A673 (cell line): Measurements from ENCODE around the gene CPOX. TPM values are rescaled to one million over a fixed set of nuclear protein-coding genes. Genes with fewer than 3 reads are reported as not detected.

Source experiments
- BruUV-seq: library from RNA; stranded (reverse); fragments of 400-500 nt; replicated peaks from 2 replicates; lab custom pipeline; 2021; lab: Mats Ljungman, UMichigan
- CTCF ChIA-PET: fragments of 300-600 bp; sonication (Branson Sonifier 250); formaldehyde crosslinking; loops from one replicate; lab custom pipeline; 2022; ENCODE audit warnings: antibody characterized with exemption; lab: Charles Lee
- POLR2A ChIA-PET: fragments of 300-600 bp; sonication (Branson Sonifier 250); formaldehyde crosslinking; loops from one replicate; lab custom pipeline; 2022; ENCODE audit warnings: antibody characterized with exemption; ENCODE audit not compliant: low non-redundant PET; lab: Charles Lee
- DNase-seq: peaks from one replicate; pipeline ENCODE4 v3.0.0-alpha.2; 2015; ENCODE audit warnings: low spot score
- H3K27ac ChIP-seq: fragments of 200-600 bp; sonication (generic); 2 replicates; pipeline ENCODE4 v1.5.1; 2016; ENCODE audit warnings: mixed run types, low read depth, mild to moderate bottlenecking, mixed read lengths, antibody characterized with exemption, low read length; ENCODE audit not compliant: poor library complexity, severe bottlenecking
- H3K27me3 ChIP-seq: fragments of 200-600 bp; sonication (generic); replicated peaks from 2 replicates; pipeline ENCODE4 v1.6.1; 2017; ENCODE audit warnings: mixed run types, low read depth, mild to moderate bottlenecking, mixed read lengths, antibody characterized with exemption, low read length; ENCODE audit not compliant: insufficient read depth, poor library complexity
- H3K36me3 ChIP-seq: fragments of 200-600 bp; sonication (generic); 2 replicates; pipeline ENCODE4 v1.6.1; 2016; ENCODE audit warnings: mixed run types, mild to moderate bottlenecking, mixed read lengths, antibody characterized with exemption, low read length; ENCODE audit not compliant: insufficient read depth, poor library complexity, severe bottlenecking
- H3K4me1 ChIP-seq: fragments of 200-600 bp; sonication (generic); 2 replicates; pipeline ENCODE4 v1.6.1; 2017; ENCODE audit warnings: mixed run types, mild to moderate bottlenecking, mixed read lengths, antibody characterized with exemption, low read length; ENCODE audit not compliant: insufficient read depth, poor library complexity, severe bottlenecking
- H3K4me3 ChIP-seq: fragments of 200-600 bp; sonication (generic); 2 replicates; pipeline ENCODE4 v1.5.1; 2016; ENCODE audit warnings: low read depth, mixed run types, mild to moderate bottlenecking, mixed read lengths, low read length; ENCODE audit not compliant: poor library complexity, severe bottlenecking
- H3K9me3 ChIP-seq: fragments of 200-600 bp; sonication (generic); 2 replicates; pipeline ENCODE4 v1.6.1; 2016; ENCODE audit warnings: mixed run types, low read depth, mild to moderate bottlenecking, mixed read lengths, antibody characterized with exemption, low read length; ENCODE audit not compliant: poor library complexity, severe bottlenecking
- CTCF ChIP-seq: fragments of 300-800, 200-600 bp; sonication (generic); conservative IDR thresholded peaks from 2 replicates; pipeline ENCODE4 v1.5.1; 2017; ENCODE audit warnings: low read depth, mild to moderate bottlenecking, antibody characterized with exemption, low read length, moderate library complexity, mixed read lengths
- EZH2 ChIP-seq: fragments of 200-600 bp; sonication (generic); IDR thresholded peaks from 2 replicates; pipeline ENCODE4 v1.6.1; 2017; ENCODE audit warnings: borderline replicate concordance, low read depth, mild to moderate bottlenecking, mixed read lengths, antibody characterized with exemption, low read length; ENCODE audit not compliant: poor library complexity, severe bottlenecking
- intact Hi-C: fragments of 100-400 bp; cut with micrococcal nuclease; formaldehyde crosslinking; loops from one replicate; pipeline ENCODE4 v1.10.0; 2022; ENCODE audit not compliant: unreplicated experiment
- total RNA-seq: library from RNA; stranded (reverse); gene quantifications from 2 replicates; pipeline ENCODE4 v1.2.3, GENCODE V29; 2021

Gene CPOX
- total RNA-seq, 1 experiment from 2014 or later = 27.7 TPM

GRCh38 chr3:98531622-98532274 lies 61.7 kb downstream of the CPOX start, which contains the start of gene GPR15:
GPR15 (plus strand) TSS chr3:98531978; CDS start chr3:98532034, 56 bp downstream.
- ChIA-PET POLR2A (no interaction called here), CTCF (no interaction called here)
- H3K9me3 ChIP-seq = no peaks in the 10 kb centered on the region
- H3K36me3 ChIP-seq = no peaks in the 10 kb centered on the region
- peaks cover 14% of the 10 kb centered on the region for H3K27me3 ChIP-seq
- no peak within 1 kb of the TSS for H3K4me3 ChIP-seq
- DNase-seq = no peak
- TF ChIP-seq EZH2 (no peak), CTCF (no peak)
- no peaks in the 10 kb centered on the region for H3K4me1 ChIP-seq
- BruUV-seq = no TSS peak
- H3K27ac ChIP-seq = no peak within 1 kb of the TSS
- intact Hi-C loops = no loop called here

- intact Hi-C loops = no loop called here
- H3K4me1 ChIP-seq = no peaks in the 10 kb centered on the region
- no peak overlapping the region for H3K27ac ChIP-seq
- no peak for TF ChIP-seq CTCF
- TF ChIP-seq EZH2 = no peak
- no peak overlapping the region for H3K4me3 ChIP-seq
- no peaks in the 10 kb centered on the region for H3K36me3 ChIP-seq
- no peak for DNase-seq
- ChIA-PET CTCF (no interaction called here), POLR2A (interaction anchor here (0.6 kb wide), 1 partner anchor 8 kb away, joined by 3 read pairs; the partner anchor contains the start of gene CLDND1)
- peaks cover 14% of the 10 kb centered on the region for H3K27me3 ChIP-seq
- BruUV-seq = no TSS peak
- H3K9me3 ChIP-seq = no peaks in the 10 kb centered on the region
Measured at GRCh38 chr3:98530676-98531075, 62.7 kb downstream of the CPOX start.

GRCh38 chr3:98529856-98530459 lies 63.5 kb downstream of the CPOX start:
- no TSS peak for BruUV-seq
- POLR2A ChIA-PET = interaction anchor here (0.6 kb wide), 1 partner anchor 7 kb away, joined by 3 read pairs; the partner anchor contains the start of gene CLDND1
- DNase-seq = no peak

More at GRCh38 chr3:98529856-98530459, 63.5 kb downstream of the CPOX start:
- intact Hi-C loops = no loop called here
- CTCF ChIA-PET = no interaction called here
- Histone ChIP-seq H3K9me3 (no peaks in the 10 kb centered on the region), H3K27ac (no peak overlapping the region), H3K4me3 (no peak overlapping the region), H3K27me3 (peaks cover 14% of the 10 kb centered on the region), H3K4me1 (no peaks in the 10 kb centered on the region), H3K36me3 (no peaks in the 10 kb centered on the region)
- TF ChIP-seq EZH2 (no peak), CTCF (no peak)

Other genes starting within 250 kb of the CPOX start
- not detected in 2 replicates for gene OR5K4, start 239.8 kb downstream of the CPOX start, total RNA-seq
- not detected in 2 replicates for gene OR5K3, start 202.9 kb downstream of the CPOX start, total RNA-seq
- not detected in 2 replicates for gene OR5K1, start 130.4 kb downstream of the CPOX start, total RNA-seq
- not detected in 2 replicates for gene OR5K2, start 95.9 kb downstream of the CPOX start, total RNA-seq
- gene CLDND1, start 70.7 kb downstream of the CPOX start, total RNA-seq = 90.7 and 95.6 TPM in 2 replicates
- gene GPR15, start 61.6 kb downstream of the CPOX start, total RNA-seq = not detected in 2 replicates
- gene ST3GAL6, start 169.7 kb upstream of the CPOX start, total RNA-seq = 4.8 and 8.2 TPM in 2 replicates